Peyer's patch (tissue), 4 donors: Measurements from ENCODE around the gene CDH12. TPM values are rescaled to one million over a fixed set of nuclear protein-coding genes. Genes with fewer than 3 reads are reported as not detected.

ENCODE experiments used
- DNase-seq, 3 donors: peaks; one replicate each; pipeline ENCODE4 v3.0.0-alpha.2; 2017 to 2019
- H3K27ac ChIP-seq, 4 donors: fragments of 200-600 bp; sonication (generic); one replicate each; pipeline ENCODE4 v1.5.1; 2016 to 2019
- H3K27me3 ChIP-seq, 2 donors: fragments of 200-600 bp; sonication (generic); one replicate each; pipeline ENCODE4 v1.5.1; 2019
- H3K36me3 ChIP-seq, 3 donors: fragments of 200-600 bp; sonication (generic); one replicate each; pipeline ENCODE4 v1.5.1; 2016 to 2019
- H3K4me1 ChIP-seq, 4 donors: fragments of 200-600 bp; sonication (generic); one replicate each; pipeline ENCODE4 v1.5.1; 2016 to 2019
- H3K4me3 ChIP-seq, 4 donors: fragments of 200-600 bp; sonication (generic); 1 replicate in 3 of 4; 2 replicates in 1 of 4; pipeline ENCODE4 v1.5.1; 2016 to 2019; ENCODE audit warnings: mild to moderate bottlenecking in 1 of 4
- H3K9me3 ChIP-seq, 4 donors: fragments of 200-600 bp; sonication (generic); one replicate each; pipeline ENCODE4 v1.5.1; 2016 to 2019; ENCODE audit warnings: mild to moderate bottlenecking in 1 of 4
- POLR2A ChIP-seq, 2 donors: fragments of 450-650 bp; IDR thresholded peaks; one replicate each; pipeline ENCODE4 v1.5.1; 2017; ENCODE audit warnings: antibody characterized with exemption in 2 of 2, mild to moderate bottlenecking in 2 of 2, moderate library complexity in 2 of 2
- total RNA-seq, 4 donors: library from RNA; depleted of rRNA; stranded (reverse); fragments of >200 nt; gene quantifications; one replicate each; pipeline ENCODE4 v1.1.0, GENCODE V29; 2016
- TF ChIP-seq, protein P1 (sequence below), 6 experiments: fragments of 450-650 bp in 4 of 6; fragments of 200-600 bp in 2 of 6; sonication (generic) in 1 of 6; IDR thresholded peaks; one replicate each; pipeline ENCODE4 v1.5.1; 2017 to 2019; ENCODE audit warnings: antibody characterized with exemption in 6 of 6, mild to moderate bottlenecking in 3 of 6, moderate library complexity in 1 of 6

The CDH12 gene
- total RNA-seq, 4 donors from 2014 or later = not detected

DNA sequence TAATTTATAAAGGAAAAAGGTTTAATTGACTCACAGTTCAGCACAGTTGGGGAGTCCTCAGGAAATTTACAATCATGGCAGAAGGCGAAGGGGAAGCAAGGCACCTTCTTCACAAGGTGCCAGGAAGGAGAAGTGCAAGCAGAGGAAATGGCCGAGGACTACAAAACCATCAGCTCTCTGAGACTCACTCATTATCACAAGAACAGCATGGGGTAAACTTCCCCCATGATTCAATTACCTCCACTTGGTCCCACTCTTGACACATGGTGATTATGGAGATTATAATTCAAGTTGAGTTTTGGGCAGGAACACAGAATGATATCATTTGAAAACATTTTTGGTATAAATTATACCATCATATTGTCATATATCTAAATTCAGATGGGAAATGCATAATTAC is 934.7 kb downstream of the CDH12 start:
- Histone ChIP-seq H3K36me3 (no peaks in the 10 kb centered on the region), H3K4me1 (no peaks in the 10 kb centered on the region), H3K9me3 (no peaks in the 10 kb centered on the region), H3K27me3 (no peaks in the 10 kb centered on the region), H3K27ac (no peak overlapping the region), H3K4me3 (no peak overlapping the region)
- no peak for DNase-seq
- no peak for TF ChIP-seq POLR2A (IDR thresholded peaks at IDR 0.05)

DNA sequence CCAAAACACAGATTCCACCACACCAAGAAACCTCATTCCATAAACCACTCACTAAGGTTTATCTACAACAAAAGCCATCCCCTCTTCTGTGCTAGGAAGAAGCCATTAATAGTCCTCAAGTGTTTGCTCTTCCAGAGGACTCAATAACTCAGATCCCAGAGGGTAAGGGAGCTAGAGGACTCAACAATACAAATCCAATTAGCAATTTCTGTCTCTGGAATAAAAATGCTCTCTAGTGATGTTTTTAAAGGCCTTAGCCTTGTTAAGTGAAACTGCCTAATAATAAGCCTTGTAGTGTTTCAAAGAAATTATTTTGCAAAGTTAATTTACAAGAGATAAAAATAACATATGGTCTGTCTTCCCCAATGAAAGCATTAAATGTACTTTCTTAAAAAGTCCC is 942.4 kb downstream of the CDH12 start:
- no peaks in the 10 kb centered on the region for H3K36me3 ChIP-seq
- no peaks in the 10 kb centered on the region for H3K9me3 ChIP-seq
- H3K27me3 ChIP-seq = no peaks in the 10 kb centered on the region
- DNase-seq = no peak
- TF ChIP-seq, protein P1, sequence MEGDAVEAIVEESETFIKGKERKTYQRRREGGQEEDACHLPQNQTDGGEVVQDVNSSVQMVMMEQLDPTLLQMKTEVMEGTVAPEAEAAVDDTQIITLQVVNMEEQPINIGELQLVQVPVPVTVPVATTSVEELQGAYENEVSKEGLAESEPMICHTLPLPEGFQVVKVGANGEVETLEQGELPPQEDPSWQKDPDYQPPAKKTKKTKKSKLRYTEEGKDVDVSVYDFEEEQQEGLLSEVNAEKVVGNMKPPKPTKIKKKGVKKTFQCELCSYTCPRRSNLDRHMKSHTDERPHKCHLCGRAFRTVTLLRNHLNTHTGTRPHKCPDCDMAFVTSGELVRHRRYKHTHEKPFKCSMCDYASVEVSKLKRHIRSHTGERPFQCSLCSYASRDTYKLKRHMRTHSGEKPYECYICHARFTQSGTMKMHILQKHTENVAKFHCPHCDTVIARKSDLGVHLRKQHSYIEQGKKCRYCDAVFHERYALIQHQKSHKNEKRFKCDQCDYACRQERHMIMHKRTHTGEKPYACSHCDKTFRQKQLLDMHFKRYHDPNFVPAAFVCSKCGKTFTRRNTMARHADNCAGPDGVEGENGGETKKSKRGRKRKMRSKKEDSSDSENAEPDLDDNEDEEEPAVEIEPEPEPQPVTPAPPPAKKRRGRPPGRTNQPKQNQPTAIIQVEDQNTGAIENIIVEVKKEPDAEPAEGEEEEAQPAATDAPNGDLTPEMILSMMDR (IDR thresholded peaks at IDR 0.05) = no peak
- no peak for TF ChIP-seq POLR2A (IDR thresholded peaks at IDR 0.05)
- H3K4me3 ChIP-seq = no peak overlapping the region
- no peak overlapping the region for H3K27ac ChIP-seq
- no peaks in the 10 kb centered on the region for H3K4me1 ChIP-seq

DNA sequence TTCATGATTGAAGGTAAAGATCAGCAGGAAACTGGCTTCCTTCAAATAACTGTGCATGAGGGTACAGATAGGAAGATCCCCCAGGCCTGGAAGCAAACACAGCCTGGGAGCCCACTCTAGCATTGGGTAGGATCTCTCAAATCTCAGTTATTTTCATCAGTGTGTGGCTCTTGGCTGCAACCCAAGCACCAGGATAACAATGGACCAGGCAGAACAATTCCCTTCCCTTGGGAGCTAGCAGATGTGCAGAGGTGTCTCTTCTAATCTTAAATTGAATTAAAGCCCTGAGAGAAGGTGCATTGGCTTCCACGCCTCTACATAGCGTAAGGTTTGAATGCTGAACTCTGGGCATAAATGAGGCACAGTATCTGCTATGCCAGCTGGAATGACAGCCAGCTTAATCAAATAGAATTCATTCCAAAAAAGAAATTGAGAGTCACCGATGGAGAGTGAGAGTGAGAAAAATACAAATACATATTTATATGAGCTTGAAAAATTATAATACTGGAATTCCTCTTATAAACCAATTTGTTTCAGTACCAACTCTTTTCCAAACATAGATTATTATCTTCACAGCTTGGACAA is 957.3 kb downstream of the CDH12 start:
- no peaks in the 10 kb centered on the region for H3K27me3 ChIP-seq
- no peaks in the 10 kb centered on the region for H3K4me1 ChIP-seq
- no peaks in the 10 kb centered on the region for H3K9me3 ChIP-seq
- no peak overlapping the region for H3K4me3 ChIP-seq
- H3K36me3 ChIP-seq = no peaks in the 10 kb centered on the region
- TF ChIP-seq, protein P1 (IDR thresholded peaks at IDR 0.05) = no peak
- TF ChIP-seq POLR2A (IDR thresholded peaks at IDR 0.05) = no peak
- no peak overlapping the region for H3K27ac ChIP-seq
- DNase-seq = no peak

DNA sequence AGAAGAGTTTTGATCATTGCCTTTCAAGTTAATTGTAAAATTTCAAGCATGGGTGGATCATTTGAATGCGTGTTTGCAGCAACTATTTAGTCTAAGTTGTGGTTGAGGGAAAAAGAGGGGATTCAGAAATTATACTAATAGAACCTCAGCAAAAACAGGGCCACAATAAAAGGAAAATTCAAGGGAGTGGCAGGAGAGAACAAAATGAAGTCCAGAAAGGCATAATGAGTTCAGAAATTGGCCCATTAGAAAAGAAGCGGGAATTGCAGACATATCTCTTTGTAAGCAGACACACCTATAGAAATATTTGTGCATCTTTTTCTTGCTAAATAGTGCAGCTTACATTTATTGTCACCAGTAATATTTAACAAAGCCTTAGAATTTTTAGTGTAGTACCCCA is 960.0 kb downstream of the CDH12 start:
- Histone ChIP-seq H3K9me3 (no peaks in the 10 kb centered on the region), H3K4me1 (no peaks in the 10 kb centered on the region), H3K4me3 (no peak overlapping the region), H3K27me3 (no peaks in the 10 kb centered on the region), H3K27ac (no peak overlapping the region), H3K36me3 (no peaks in the 10 kb centered on the region)
- TF ChIP-seq, protein P1 (IDR thresholded peaks at IDR 0.05) = no peak
- TF ChIP-seq POLR2A (IDR thresholded peaks at IDR 0.05) = no peak
- no peak for DNase-seq

DNA sequence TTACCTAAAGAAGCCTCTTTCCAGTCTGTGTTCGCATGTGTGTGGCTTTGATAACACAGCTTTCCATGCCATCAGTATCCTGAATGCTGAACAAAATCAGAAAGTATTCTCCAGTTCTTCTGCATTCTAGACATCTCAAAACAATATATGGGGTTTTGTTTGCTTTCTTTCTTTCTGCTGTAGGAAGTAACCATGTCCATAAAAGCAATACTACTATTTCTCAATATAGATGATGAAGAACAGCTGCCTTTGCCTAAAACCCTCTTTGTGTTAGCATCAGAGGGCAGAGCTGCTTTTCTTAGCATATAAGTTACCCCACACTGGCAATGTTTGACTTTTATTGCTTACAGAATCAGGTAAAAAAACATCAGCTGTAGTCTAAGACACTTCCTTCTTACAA is 963.6 kb downstream of the CDH12 start:
- Histone ChIP-seq H3K4me1 (no peaks in the 10 kb centered on the region), H3K27me3 (no peaks in the 10 kb centered on the region), H3K36me3 (no peaks in the 10 kb centered on the region), H3K4me3 (no peak overlapping the region), H3K9me3 (no peaks in the 10 kb centered on the region), H3K27ac (no peak overlapping the region)
- TF ChIP-seq, protein P1 (IDR thresholded peaks at IDR 0.05) = no peak
- no peak for TF ChIP-seq POLR2A (IDR thresholded peaks at IDR 0.05)
- no peak for DNase-seq

DNA sequence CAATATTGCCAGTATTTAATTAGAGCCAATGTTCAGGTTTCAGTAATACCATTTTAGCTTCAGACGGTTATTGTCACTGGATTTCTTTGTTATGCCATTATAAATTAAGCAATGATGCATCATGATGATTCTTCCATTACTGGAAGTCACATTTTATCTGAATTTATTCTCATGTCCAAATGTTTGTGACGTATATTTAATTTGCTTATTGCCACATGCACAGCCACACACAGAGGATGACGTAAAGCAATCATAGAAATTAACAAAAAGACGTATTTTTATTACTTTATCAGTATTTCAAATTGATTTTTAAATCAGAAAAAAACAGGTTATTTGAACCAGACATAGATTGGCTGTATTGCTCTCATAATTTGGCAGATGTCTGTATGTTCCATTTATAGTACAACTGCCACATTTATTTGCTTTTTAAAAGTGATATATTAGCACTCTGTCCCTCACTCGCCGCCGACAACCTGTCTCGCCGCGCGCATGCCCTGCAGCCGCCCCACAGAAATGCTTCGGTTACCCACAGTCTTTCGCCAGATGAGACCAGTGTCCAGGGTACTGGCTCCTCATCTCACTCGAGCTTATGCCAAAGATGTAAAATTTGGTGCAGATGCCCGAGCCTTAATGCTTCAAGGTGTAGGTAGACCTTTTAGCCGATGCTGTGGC is 970.9 kb downstream of the CDH12 start:
- no peaks in the 10 kb centered on the region for H3K36me3 ChIP-seq
- no peak overlapping the region for H3K27ac ChIP-seq
- no peaks in the 10 kb centered on the region for H3K4me1 ChIP-seq
- TF ChIP-seq, protein P1 (IDR thresholded peaks at IDR 0.05) = no peak
- no peak for TF ChIP-seq POLR2A (IDR thresholded peaks at IDR 0.05)
- no peak for DNase-seq
- no peaks in the 10 kb centered on the region for H3K9me3 ChIP-seq
- no peaks in the 10 kb centered on the region for H3K27me3 ChIP-seq
- H3K4me3 ChIP-seq = no peak overlapping the region
